Uterus (tissue), 2 donors: Measurements from ENCODE around the gene EFHD1.

Experiments used
- POLR2A ChIP-seq, 2 donors: fragments of 450-650 bp; IDR thresholded peaks; one replicate each; pipeline ENCODE4 v1.6.1; 2016; ENCODE audit warnings: antibody characterized with exemption in 2 of 2, mild to moderate bottlenecking in 1 of 2, moderate library complexity in 1 of 2
- TF ChIP-seq, protein P1 (sequence below), 4 experiments: fragments of 200-600 bp in 2 of 4; fragments of 450-650 bp in 2 of 4; sonication (generic) in 2 of 4; IDR thresholded peaks; one replicate each; pipeline ENCODE4 v1.5.1; 2016 to 2019; ENCODE audit warnings: antibody characterized with exemption in 4 of 4, mild to moderate bottlenecking in 2 of 4, moderate library complexity in 1 of 4

DNA sequence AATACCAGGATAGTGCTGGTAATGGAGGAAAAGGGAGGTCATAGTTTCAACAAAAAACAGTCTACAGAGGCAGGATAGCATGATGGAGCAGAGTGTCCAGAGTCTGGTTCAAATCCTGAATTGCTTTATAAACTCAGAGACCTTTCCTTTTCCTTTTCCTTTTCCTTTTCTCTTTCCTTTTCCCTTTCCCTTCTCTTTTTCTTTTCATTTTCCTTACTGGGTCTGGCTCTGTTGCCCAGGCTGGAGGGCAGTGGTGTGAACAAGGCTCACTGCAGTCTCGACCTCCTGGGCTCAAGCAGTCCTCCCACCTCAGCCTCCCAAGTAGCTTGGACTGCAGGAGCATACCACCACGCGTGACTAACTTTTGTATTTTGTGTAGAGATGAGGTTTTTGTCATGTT, 95.4 kb downstream of the EFHD1 start:
- TF ChIP-seq, protein P1, sequence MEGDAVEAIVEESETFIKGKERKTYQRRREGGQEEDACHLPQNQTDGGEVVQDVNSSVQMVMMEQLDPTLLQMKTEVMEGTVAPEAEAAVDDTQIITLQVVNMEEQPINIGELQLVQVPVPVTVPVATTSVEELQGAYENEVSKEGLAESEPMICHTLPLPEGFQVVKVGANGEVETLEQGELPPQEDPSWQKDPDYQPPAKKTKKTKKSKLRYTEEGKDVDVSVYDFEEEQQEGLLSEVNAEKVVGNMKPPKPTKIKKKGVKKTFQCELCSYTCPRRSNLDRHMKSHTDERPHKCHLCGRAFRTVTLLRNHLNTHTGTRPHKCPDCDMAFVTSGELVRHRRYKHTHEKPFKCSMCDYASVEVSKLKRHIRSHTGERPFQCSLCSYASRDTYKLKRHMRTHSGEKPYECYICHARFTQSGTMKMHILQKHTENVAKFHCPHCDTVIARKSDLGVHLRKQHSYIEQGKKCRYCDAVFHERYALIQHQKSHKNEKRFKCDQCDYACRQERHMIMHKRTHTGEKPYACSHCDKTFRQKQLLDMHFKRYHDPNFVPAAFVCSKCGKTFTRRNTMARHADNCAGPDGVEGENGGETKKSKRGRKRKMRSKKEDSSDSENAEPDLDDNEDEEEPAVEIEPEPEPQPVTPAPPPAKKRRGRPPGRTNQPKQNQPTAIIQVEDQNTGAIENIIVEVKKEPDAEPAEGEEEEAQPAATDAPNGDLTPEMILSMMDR (IDR thresholded peaks at IDR 0.05): no peak
- no peak for TF ChIP-seq POLR2A (IDR thresholded peaks at IDR 0.05)
